NCI-H2227 (cell line): ENCODE results near the gene FLNC.

ENCODE experiments used
- DNase-seq: peaks from one replicate; lab custom pipeline; 2025; ENCODE audit not compliant: unreplicated experiment; lab: John Stamatoyannopoulos, UW

The FLNC gene, protein sequence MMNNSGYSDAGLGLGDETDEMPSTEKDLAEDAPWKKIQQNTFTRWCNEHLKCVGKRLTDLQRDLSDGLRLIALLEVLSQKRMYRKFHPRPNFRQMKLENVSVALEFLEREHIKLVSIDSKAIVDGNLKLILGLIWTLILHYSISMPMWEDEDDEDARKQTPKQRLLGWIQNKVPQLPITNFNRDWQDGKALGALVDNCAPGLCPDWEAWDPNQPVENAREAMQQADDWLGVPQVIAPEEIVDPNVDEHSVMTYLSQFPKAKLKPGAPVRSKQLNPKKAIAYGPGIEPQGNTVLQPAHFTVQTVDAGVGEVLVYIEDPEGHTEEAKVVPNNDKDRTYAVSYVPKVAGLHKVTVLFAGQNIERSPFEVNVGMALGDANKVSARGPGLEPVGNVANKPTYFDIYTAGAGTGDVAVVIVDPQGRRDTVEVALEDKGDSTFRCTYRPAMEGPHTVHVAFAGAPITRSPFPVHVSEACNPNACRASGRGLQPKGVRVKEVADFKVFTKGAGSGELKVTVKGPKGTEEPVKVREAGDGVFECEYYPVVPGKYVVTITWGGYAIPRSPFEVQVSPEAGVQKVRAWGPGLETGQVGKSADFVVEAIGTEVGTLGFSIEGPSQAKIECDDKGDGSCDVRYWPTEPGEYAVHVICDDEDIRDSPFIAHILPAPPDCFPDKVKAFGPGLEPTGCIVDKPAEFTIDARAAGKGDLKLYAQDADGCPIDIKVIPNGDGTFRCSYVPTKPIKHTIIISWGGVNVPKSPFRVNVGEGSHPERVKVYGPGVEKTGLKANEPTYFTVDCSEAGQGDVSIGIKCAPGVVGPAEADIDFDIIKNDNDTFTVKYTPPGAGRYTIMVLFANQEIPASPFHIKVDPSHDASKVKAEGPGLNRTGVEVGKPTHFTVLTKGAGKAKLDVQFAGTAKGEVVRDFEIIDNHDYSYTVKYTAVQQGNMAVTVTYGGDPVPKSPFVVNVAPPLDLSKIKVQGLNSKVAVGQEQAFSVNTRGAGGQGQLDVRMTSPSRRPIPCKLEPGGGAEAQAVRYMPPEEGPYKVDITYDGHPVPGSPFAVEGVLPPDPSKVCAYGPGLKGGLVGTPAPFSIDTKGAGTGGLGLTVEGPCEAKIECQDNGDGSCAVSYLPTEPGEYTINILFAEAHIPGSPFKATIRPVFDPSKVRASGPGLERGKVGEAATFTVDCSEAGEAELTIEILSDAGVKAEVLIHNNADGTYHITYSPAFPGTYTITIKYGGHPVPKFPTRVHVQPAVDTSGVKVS (N-terminal part only)

DNA sequence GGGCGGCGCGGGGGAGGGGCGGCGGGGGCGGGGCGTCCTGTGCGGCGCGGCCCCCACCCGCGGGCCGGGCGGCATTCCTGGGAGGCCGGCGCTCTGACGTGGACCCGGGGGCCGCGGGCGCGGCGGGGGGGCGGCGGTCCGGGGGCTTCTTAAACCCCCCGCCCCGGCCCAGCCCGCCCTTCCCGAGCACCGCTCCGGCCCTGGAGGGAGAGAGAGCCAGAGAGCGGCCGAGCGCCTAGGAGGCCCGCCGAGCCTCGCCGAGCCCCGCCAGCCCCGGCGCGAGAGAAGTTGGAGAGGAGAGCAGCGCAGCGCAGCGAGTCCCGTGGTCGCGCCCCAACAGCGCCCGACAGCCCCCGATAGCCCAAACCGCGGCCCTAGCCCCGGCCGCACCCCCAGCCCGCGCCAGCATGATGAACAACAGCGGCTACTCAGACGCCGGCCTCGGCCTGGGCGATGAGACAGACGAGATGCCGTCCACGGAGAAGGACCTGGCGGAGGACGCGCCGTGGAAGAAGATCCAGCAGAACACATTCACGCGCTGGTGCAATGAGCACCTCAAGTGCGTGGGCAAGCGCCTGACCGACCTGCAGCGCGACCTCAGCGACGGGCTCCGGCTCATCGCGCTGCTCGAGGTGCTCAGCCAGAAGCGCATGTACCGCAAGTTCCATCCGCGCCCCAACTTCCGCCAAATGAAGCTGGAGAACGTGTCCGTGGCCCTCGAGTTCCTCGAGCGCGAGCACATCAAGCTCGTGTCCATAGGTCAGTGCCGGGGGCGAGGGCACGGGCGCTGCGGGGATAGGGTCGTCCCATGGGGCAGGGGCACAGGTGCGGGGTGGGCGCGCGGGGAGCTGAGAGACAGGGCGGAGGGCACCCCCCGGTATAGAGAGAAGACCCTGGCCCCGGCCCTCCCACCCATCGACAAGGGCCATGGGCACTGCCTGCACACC, at the start of gene FLNC:
FLNC (plus strand) TSS at position 176 of the 947 bp plus-strand sequence; CDS start at position 408, 232 bp downstream.
- peak; percentile 58 for DNase-seq

- no peak for DNase-seq
Observed at GRCh38 chr7:128781126-128781525, 49.1 kb upstream of the FLNC start.

GRCh38 chr7:128781851-128782250, 48.4 kb upstream of the FLNC start:
- no peak for DNase-seq

DNA sequence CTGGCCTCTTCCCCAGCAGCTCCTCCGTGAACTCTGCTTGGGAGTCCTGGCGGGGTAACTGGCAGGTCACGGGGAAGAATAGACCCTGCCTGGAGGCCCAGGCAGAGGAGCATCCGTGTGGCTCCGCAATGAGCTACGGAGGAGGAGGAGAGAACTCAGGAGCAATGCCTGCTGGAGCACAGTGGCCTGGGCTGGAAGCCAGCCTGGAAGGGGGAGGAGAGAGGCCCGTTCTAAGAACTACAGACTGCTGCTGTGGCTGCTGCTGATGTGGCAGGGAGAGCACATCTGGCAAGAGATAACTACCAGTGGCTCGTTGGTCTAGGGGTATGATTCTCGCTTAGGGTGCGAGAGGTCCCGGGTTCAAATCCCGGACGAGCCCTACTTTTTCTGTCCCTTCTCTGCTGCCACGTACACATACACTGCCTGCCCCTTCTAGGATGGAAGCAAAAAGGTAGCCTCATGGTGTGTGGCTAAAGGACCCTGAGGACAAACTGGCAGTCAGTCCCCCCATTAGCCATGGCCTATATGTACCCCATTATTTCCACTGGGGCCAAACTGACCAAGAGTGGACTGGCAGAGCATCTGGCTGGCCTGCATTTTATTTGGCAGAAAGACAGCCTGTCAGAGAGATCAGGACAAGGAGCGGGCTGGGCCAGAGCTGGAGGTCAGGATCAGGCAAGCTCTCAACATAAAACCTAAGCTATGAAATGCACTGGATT, 46.9 kb upstream of the FLNC start:
- DNase-seq = no peak

DNA sequence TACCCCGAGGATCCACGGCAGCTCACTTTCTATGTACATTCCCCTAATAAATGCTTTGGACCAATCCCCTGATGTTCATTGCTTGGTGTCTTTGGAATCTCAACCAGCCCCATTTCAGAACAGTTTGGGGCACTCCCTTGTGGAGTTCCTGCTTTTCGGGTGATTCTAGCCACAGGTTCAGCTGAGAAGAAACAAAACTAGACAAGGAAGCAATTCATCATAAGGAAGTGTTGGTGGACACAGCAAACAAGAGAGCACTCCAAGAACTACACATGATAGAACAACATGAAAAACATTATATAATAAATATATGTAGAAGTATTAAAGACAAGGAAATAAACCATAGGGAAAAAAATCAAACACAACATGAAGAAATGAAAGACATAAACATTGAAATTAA, 44.5 kb upstream of the FLNC start:
- no peak for DNase-seq

GRCh38 chr7:128788446-128789412, 41.5 kb upstream of the FLNC start:
- DNase-seq = no peak

- peak; percentile 33 for DNase-seq
Observed at GRCh38 chr7:128790315-128791041, 39.7 kb upstream of the FLNC start.

DNA sequence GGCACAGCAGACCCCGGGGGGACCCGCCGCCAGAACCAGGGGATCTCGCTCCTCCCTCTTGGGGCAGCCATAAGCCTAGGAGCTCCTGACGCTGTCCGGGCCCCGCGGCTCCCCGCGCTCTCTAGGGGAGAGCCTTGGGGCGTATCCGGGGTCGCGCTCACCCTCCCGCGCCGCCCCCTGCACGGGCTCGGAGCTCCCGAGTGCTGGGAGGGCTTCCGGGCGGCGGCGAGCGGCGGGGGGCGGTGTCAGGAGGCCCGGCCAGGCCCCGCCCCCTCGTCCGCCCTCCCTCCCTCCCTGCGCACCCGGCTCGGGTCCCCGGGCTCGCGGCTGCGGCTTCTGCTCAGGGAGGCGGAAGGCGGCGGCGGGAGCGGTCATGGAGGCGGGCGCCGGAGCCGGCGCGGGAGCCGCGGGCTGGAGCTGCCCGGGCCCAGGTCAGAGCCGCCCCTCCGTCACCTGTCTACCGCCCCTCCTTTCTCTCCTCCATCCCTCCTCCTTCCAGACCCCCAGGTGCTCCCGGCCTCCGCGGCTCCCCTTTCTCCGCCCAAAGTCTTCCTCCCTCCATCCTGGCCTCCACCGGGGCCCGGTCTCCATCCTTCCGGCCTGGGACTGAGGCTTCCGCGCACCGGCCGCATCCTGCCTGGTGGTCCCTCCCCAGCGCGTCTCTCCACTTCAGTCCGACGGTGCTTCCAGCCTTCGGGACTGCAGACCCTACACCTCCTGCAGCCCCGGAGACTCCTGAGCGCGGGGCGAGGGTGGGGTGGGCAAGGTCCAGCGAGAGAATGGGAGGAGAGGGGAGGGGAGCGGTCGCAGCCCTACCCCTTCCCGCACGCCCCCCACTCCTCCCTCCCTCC, 38.9 kb upstream of the FLNC start, which contains the start of gene CCDC136:
CCDC136 (plus strand) TSS at position 848 of the 851 bp plus-strand sequence. CDS start 444 bp downstream, outside the sequence.
- peak; percentile 77 for DNase-seq

DNA sequence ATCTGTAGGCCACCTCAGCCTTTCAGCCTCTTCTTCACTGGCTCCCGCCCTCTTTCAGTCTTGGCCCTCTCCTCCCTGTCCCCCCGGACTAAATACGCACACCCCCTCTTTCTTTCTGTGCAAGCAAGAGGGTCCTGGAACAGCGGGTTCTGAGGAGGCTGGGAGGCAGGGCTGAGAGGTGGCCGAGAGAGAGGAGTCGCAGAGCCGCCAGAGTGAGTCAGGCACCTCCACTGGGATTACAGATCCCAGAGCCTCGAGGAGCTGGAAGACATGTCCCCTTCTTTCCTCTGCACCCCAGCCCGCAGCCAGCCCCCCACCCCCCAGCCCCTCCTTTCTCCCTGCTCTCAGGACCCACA, 38.3 kb upstream of the FLNC start:
- peak; percentile 46 for DNase-seq

GRCh38 chr7:128792471-128793180, 37.6 kb upstream of the FLNC start:
- peak; percentile 13 for DNase-seq

DNA sequence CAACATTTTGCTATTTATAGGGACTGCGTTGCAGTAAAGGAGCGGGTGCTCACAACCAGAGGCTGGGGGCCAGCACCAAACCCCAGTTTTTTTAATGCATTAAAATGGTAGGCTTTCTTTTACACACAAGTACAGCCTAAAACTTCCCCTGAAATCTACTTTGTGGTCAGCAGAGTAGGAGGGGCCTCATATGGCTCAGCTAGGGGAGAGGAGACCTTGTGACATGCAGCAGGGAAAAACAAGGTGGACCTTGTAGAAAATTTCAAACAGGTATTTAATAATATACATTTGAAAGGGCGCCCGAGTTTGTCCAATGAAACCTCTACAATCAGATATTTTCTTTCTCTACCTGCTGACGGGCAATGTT, 37.0 kb upstream of the FLNC start:
- no peak for DNase-seq

GRCh38 chr7:128794020-128794419, 36.2 kb upstream of the FLNC start:
- DNase-seq = no peak

DNA sequence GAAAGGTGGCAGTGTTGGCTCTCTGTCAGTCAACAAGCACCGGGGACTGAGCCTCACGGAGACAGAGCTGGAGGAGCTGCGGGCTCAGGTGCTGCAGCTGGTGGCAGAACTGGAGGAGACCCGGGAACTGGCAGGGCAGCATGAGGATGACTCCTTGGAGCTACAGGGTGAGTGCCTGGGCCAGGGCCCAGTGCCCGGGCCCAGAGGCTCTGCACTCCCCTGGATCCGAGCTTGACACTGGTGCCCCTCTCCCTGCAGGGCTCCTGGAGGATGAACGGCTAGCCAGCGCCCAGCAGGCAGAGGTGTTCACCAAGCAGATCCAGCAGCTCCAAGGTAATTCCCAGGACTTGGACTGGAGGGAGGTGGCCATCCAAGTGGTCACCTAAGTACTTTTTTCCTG, 35.8 kb upstream of the FLNC start:
- DNase-seq = no peak

DNA sequence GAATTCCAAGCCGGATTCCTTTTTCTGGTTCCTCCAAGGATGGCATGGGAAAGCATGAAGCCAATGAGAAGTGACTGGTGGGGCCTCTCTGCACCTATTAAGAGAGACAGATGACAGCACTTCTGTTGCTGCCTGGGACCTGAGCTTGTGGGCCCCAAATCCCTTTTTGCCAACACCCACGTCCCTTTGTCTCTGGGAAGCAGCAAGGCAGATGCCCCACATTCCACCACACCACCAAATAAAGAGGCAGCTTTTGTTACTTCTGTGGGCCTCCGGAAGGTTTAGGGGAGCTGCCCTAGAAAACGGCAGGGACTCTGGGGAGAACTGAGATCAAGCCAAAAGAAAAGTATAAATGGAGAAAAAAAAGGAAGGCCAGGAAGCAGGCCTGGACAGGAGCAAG, 35.1 kb upstream of the FLNC start:
- DNase-seq = no peak

DNA sequence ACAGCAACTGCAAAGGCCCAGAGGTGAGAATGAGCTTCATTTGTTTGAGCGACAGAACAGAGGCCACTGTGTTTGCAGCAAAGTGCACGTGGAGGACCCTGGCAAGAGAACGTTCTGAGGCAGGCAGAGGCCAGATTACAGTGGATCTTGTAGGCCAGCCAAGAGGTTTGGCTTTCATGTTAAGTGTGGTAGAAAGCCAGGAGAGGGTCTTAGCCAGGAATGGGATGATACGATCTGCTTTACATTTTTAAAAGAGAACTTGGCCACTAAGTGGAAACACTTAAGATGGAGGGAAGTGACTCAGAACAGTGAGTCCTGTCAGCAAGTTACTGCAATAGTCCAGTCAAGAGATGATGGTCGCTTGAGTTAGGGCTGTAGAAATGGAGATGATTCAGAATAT, 33.9 kb upstream of the FLNC start:
- no peak for DNase-seq

DNA sequence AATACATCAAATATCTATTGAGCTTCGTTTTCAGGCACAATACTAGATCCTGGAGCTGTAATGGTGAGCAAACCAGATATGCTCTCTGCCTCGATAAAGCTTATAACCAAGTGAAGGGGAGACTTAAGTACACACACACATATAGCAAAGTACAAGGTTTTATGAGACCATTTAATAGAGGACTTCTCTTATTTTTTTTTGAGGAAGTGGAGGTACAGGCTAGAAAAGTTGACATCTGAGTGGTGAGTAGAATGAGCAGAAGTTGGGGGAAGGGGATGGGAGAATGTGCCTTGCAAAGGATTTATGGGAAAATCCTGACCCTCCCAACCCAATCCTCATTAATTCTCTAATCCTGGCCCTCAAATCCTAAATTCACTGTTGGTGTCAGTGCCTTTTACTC, 30.8 kb upstream of the FLNC start:
- no peak for DNase-seq
